ENCODE data around the gene POU2F2.

- TF ChIP-seq, protein P1, sequence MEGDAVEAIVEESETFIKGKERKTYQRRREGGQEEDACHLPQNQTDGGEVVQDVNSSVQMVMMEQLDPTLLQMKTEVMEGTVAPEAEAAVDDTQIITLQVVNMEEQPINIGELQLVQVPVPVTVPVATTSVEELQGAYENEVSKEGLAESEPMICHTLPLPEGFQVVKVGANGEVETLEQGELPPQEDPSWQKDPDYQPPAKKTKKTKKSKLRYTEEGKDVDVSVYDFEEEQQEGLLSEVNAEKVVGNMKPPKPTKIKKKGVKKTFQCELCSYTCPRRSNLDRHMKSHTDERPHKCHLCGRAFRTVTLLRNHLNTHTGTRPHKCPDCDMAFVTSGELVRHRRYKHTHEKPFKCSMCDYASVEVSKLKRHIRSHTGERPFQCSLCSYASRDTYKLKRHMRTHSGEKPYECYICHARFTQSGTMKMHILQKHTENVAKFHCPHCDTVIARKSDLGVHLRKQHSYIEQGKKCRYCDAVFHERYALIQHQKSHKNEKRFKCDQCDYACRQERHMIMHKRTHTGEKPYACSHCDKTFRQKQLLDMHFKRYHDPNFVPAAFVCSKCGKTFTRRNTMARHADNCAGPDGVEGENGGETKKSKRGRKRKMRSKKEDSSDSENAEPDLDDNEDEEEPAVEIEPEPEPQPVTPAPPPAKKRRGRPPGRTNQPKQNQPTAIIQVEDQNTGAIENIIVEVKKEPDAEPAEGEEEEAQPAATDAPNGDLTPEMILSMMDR (IDR thresholded peaks at IDR 0.05) = no peak
- TF ChIP-seq POLR2A (IDR thresholded peaks at IDR 0.05) = no peak
These were observed 21.6 kb upstream of the POU2F2 start for GRCh38 chr19:42153672-42154433.
